Left lung (tissue), 10 donors: ENCODE data around the gene ZDHHC13. TPM values are rescaled to one million over a fixed set of nuclear protein-coding genes. Genes with fewer than 3 reads are reported as not detected.

Source experiments
- ATAC-seq: fragments of 200-7000 bp; cut with Tn5 transposase; one replicate; pipeline ENCODE4 v1.9.1; 2020; ENCODE audit warnings: moderate library complexity
- DNase-seq, 4 donors: peaks; one replicate each; pipeline ENCODE4 v3.0.0-alpha.2; 2013 to 2020
- H3K27ac ChIP-seq, 2 donors: fragments of 200-600 bp; sonication (generic) in 1 of 2; one replicate each; pipeline versions ENCODE4 v1.5.0 to v1.8.0; 2020 to 2021
- H3K27me3 ChIP-seq, 2 donors: fragments of 200-600 bp; sonication (generic) in 1 of 2; one replicate each; pipeline versions ENCODE4 v1.5.0 to v1.8.0; 2020 to 2021
- H3K36me3 ChIP-seq, 2 donors: fragments of 200-600 bp; sonication (generic) in 1 of 2; one replicate each; pipeline versions ENCODE4 v1.5.0 to v1.8.0; 2020 to 2021
- H3K4me1 ChIP-seq, 2 donors: fragments of 200-600 bp; one replicate each; pipeline ENCODE4 v1.8.0; 2021
- H3K4me3 ChIP-seq, 2 donors: fragments of 200-600 bp; sonication (generic) in 1 of 2; one replicate each; pipeline versions ENCODE4 v1.5.0 to v1.8.0; 2020 to 2021; ENCODE audit warnings: mild to moderate bottlenecking in 1 of 2
- H3K9me3 ChIP-seq, 2 donors: fragments of 200-600 bp; sonication (generic) in 1 of 2; one replicate each; pipeline versions ENCODE4 v1.5.0 to v1.8.0; 2020 to 2021
- intact Hi-C, 2 donors: fragments of 100-400 bp; cut with DNase I; formaldehyde crosslinking; loops; one replicate each; pipeline versions ENCODE4 v1.11.2 to v1.14.2; 2022
- polyA plus RNA-seq, 6 donors: library from polyadenylated mRNA; unstranded; fragments of 120-200 nt; gene quantifications; one replicate each; pipeline ENCODE4 v1.2.1, GENCODE V29; 2013; ENCODE audit not compliant: insufficient read length in 6 of 6
- total RNA-seq, 2 donors: library from RNA; stranded (reverse); fragmentation: NEBNext Ultra II Directional; extraction: Animal tissue kit (Norgen Biotek cat#: 25700); gene quantifications; one replicate each; pipeline ENCODE4 v1.2.1, GENCODE V29; 2021
- TF ChIP-seq, protein P1 (sequence below), 2 donors: fragments of 200-600 bp; sonication (generic) in 1 of 2; IDR thresholded peaks; one replicate each; pipeline versions ENCODE4 v1.5.0 to v1.8.0; 2021; ENCODE audit warnings: antibody characterized with exemption in 2 of 2
- donor health status: DM: no; HTN: yes; CAD: no.
- donor health status: DM: no; HTN: no; CAD: no.

Gene ZDHHC13
- total and polyA plus RNA-seq, 8 donors: 13.7 to 37.9 (median 25.0) TPM

DNA sequence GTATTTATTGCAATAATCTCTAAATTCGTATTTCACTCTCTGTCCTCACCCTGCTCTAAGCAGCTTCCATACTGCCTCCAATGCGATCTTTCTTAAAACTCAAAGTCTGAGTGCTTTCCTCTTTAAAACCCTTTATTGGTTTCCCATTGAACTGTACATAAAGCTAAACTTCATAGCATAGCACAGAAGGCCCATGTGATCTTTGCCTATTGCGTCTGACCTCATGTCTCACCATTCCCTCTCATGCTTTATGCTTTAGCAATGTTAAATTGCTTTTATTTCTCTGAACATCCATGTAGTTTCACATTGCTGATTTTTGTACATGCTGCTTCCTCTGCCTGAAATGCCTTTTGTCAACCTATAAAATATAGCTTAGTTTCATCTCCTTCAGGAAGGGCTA is 28.4 kb downstream of the ZDHHC13 start:
- intact Hi-C loops: no loop called here
- H3K4me3 ChIP-seq: no peak overlapping the region
- DNase-seq (no peak), ATAC-seq (no peak)
- H3K27me3 ChIP-seq: no peaks in the 10 kb centered on the region
- H3K9me3 ChIP-seq: no peaks in the 10 kb centered on the region
- peaks cover 0 to 31% of the 10 kb centered on the region in 2 donors for H3K36me3 ChIP-seq
- H3K27ac ChIP-seq: no peak overlapping the region
- no peaks in the 10 kb centered on the region for H3K4me1 ChIP-seq
- TF ChIP-seq, protein P1, sequence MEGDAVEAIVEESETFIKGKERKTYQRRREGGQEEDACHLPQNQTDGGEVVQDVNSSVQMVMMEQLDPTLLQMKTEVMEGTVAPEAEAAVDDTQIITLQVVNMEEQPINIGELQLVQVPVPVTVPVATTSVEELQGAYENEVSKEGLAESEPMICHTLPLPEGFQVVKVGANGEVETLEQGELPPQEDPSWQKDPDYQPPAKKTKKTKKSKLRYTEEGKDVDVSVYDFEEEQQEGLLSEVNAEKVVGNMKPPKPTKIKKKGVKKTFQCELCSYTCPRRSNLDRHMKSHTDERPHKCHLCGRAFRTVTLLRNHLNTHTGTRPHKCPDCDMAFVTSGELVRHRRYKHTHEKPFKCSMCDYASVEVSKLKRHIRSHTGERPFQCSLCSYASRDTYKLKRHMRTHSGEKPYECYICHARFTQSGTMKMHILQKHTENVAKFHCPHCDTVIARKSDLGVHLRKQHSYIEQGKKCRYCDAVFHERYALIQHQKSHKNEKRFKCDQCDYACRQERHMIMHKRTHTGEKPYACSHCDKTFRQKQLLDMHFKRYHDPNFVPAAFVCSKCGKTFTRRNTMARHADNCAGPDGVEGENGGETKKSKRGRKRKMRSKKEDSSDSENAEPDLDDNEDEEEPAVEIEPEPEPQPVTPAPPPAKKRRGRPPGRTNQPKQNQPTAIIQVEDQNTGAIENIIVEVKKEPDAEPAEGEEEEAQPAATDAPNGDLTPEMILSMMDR (IDR thresholded peaks at IDR 0.05): no peak

DNA sequence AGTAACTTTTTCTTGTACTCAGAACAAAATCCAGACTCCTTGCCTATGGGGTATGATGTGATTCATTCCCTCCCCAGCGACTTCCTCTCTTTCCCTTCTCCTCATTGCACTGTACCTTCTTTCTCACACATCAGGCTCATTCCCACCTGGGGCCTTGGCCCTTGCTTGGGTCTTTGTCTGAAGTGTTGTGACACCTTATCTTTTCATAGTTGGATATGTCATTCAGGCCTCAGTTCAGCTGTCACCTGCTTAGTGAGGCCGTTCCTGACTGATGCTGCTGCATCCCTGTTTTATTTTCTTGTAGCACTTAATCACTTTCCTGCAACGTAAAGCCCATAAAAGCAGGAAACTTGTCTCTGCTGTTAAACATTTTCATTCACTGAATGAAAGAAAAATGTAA is 39.9 kb downstream of the ZDHHC13 start:
- Histone ChIP-seq H3K4me3 (no peak overlapping the region), H3K9me3 (no peaks in the 10 kb centered on the region)
- no peak for ATAC-seq

DNA sequence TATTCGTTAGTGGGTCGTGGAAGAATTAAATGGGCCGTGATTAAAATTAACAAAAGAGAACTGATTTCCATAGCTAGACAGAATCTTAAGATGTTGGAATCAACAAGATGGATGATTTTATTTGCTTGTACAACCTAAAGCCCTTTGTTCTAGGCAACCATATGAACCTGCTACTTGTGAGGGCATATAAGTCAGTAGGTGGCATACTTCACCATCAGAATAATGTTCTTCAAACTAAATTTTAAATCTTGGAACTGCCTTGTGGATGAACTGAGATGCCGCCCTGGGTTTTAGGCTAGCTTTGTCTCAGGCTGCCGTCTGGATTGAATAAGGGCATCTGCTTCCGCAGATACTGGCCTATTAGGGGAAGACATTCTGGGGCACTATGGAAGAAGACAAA is 43.9 kb downstream of the ZDHHC13 start:
- Histone ChIP-seq H3K27me3 (no peaks in the 10 kb centered on the region), H3K27ac (no peak overlapping the region), H3K9me3 (no peaks in the 10 kb centered on the region), H3K4me1 (no peaks in the 10 kb centered on the region), H3K36me3 (peaks cover 0 to 52% of the 10 kb centered on the region in 2 donors), H3K4me3 (no peak overlapping the region)
- DNase-seq: no peak
- no peak for ATAC-seq
- intact Hi-C loops: no loop called here
- TF ChIP-seq, protein P1 (IDR thresholded peaks at IDR 0.05): no peak

More for the DNA sequence above, 39.9 kb downstream of the ZDHHC13 start:
- TF ChIP-seq, protein P1 (IDR thresholded peaks at IDR 0.05): no peak
- no peak overlapping the region for H3K27ac ChIP-seq
- H3K4me1 ChIP-seq: no peaks in the 10 kb centered on the region
- DNase-seq: no peak
- peaks cover 0 to 66% of the 10 kb centered on the region in 2 donors for H3K36me3 ChIP-seq
- H3K27me3 ChIP-seq: no peaks in the 10 kb centered on the region
- intact Hi-C loops: no loop called here

DNA sequence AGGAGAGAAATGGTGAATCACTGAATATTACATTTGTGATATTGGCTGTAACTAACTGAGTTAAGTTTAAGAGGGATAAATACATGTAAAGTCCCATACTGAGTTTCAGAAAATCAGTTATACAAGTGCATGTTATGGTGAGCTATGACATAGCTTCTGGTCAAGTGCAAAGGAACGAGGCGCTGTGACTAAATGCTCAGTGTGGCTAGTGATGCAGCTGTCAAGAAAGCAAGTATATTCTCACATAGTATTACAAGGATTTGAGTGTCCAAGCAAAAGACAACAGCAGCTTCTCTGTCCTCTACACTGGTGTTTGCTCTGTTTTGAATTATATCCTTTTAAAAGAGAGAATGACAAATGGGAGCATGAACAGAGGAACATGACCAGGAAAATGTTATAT is 44.7 kb downstream of the ZDHHC13 start:
- DNase-seq (no peak), ATAC-seq (no peak)
- TF ChIP-seq, protein P1 (IDR thresholded peaks at IDR 0.05): no peak
- Histone ChIP-seq H3K4me3 (no peak overlapping the region), H3K27me3 (no peaks in the 10 kb centered on the region), H3K36me3 (peaks cover 0 to 56% of the 10 kb centered on the region in 2 donors), H3K9me3 (no peaks in the 10 kb centered on the region), H3K4me1 (no peaks in the 10 kb centered on the region), H3K27ac (no peak overlapping the region)
- intact Hi-C loops: no loop called here

DNA sequence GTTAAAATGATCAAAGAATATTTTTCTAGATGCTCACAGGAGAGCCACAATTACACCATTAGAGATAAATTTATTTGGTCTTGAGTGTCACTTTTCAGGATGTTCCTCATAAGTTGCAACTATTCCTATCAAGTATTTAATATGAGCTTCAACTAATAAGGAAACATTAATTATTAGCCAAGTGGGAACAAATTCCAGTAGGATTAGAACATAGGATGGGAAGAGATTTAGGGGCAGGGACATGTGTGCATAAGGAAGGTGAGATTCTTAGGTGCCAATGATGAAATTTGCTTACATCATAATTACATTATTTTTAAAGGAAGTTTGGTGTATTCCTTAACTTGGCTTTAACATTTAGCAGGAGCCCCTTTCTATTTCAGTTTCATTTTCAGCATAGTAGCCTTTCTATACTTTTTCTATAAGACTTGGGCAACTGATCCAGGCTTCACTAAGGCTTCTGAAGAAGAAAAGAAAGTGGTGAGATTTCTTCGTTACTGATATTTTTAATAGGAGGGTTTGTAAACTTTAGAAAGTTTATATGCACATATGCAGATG is 46.1 kb downstream of the ZDHHC13 start:
- DNase-seq: no peak
- Histone ChIP-seq H3K27ac (no peak overlapping the region), H3K36me3 (peaks cover 0 to 59% of the 10 kb centered on the region in 2 donors), H3K4me1 (no peaks in the 10 kb centered on the region), H3K27me3 (no peaks in the 10 kb centered on the region), H3K9me3 (no peaks in the 10 kb centered on the region), H3K4me3 (no peak overlapping the region)
- ATAC-seq: no peak
- TF ChIP-seq, protein P1 (IDR thresholded peaks at IDR 0.05): no peak
- intact Hi-C loops: no loop called here
